ENCODE data around the gene CCDC60. TPM values are rescaled to one million over a fixed set of nuclear protein-coding genes. Genes with fewer than 3 reads are reported as not detected.
A peak's percentile ranks its signal among the peaks of the same experiment; 100 is the strongest.

CCDC60 gene
- total and polyA plus RNA-seq, 10 of the 15 experiments (the other 5 are each of a cell fraction or from before 2014, with no cell fraction given) = 0.19 TPM; not detected in 9

DNA sequence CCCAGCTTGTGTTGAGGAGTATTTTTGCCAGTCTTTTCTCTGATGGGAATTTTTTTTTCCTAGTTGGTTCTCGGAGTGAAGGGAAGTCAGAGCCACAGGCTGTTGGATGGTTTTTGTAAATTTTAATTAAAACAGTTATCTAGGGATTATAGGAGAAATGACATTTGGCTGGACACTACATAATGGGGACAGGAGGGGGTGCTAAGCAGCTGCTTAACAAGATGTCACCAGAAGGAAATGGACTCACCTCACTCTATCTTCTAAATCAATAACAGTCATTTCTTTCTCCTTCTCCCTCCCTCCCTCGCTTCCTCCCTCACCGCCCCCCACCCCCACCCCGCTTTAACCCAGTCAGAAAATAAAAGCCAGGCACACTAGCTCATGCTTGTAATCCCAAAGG, 165.7 kb downstream of the CCDC60 start:
- DNase-seq (ENCODE audit: low read depth, low spot score) (no peak), ATAC-seq (no peak), FAIRE-seq (no peak)
- ChIA-PET POLR2A (no interaction called here), SMC1A (ENCODE audit: uncharacterized antibody, unreplicated experiment) (interaction anchor here (0.5 kb wide), 1 partner anchor 1296 kb away, joined by 4 read pairs; no protein-coding TSS in a partner anchor), CTCF (no interaction called here), RAD21 (ENCODE audit: unreplicated experiment) (no interaction called here)
- Histone ChIP-seq H3K4me2 (ENCODE audit: control insufficient read depth, insufficient read depth) (no peak overlapping the region), H3K27me3 (replicated peaks in 1 of 2; ENCODE audit: control insufficient read depth in 2 of 2, insufficient read depth in 2 of 2, low read length in 1 of 2) (peaks cover 0 to 6% of the 10 kb centered on the region in 2 experiments; a peak in 1 of 4 replicates), H3K4me1 (ENCODE audit: control insufficient read depth, insufficient read depth, low read length) (no peaks in the 10 kb centered on the region), H3K4me3 (no peak overlapping the region), H4K20me1 (ENCODE audit: control insufficient read depth, insufficient read depth) (no peaks in the 10 kb centered on the region), H3K27ac (ENCODE audit: control insufficient read depth, insufficient read depth) (no peak overlapping the region), H3K36me3 (ENCODE audit: control insufficient read depth in 2 of 2, insufficient read depth in 2 of 2, low read length in 1 of 2) (no peaks in the 10 kb centered on the region), H3K9ac (ENCODE audit: control insufficient read depth, insufficient read depth, low read length) (no peak overlapping the region), H3K79me2 (ENCODE audit: control insufficient read depth, insufficient read depth, low read length) (no peaks in the 10 kb centered on the region), H3K9me3 (replicated peaks; ENCODE audit: control insufficient read depth, insufficient read depth, low read length) (no peaks in the 10 kb centered on the region), H2AFZ (ENCODE audit: control insufficient read depth, low read depth, low read length) (no peak overlapping the region)
- WGBS (ENCODE audit: insufficient coverage, insufficient replicate concordance, low lambda C conversion rate, missing lambda C conversion rate) = 0% methylated on average over 1 of the region's 4 CpGs
- intact Hi-C loops (cut with micrococcal nuclease; ENCODE audit: unreplicated experiment) (no loop called here), in situ Hi-C loops (cut with MboI) (no loop called here)
- no TSS peak for BruUV-seq (replicated peaks)
- TF ChIP-seq RAD51 (IDR thresholded peaks at IDR 0.05) (no peak), RBBP5 (conservative IDR thresholded peaks at IDR 0.05) (no peak), RAD21 (IDR thresholded peaks at IDR 0.05; ENCODE audit: insufficient read depth, low read depth, low read length) (0 out of 2 replicates have a peak, but pooled peaks have one; percentile 20)
- TF ChIP-seq, protein P1, sequence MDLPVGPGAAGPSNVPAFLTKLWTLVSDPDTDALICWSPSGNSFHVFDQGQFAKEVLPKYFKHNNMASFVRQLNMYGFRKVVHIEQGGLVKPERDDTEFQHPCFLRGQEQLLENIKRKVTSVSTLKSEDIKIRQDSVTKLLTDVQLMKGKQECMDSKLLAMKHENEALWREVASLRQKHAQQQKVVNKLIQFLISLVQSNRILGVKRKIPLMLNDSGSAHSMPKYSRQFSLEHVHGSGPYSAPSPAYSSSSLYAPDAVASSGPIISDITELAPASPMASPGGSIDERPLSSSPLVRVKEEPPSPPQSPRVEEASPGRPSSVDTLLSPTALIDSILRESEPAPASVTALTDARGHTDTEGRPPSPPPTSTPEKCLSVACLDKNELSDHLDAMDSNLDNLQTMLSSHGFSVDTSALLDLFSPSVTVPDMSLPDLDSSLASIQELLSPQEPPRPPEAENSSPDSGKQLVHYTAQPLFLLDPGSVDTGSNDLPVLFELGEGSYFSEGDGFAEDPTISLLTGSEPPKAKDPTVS (IDR thresholded peaks at IDR 0.05; ENCODE audit: low read depth, low read length) = no peak

GRCh38 chr12:119501052-119501451, 166.5 kb downstream of the CCDC60 start:
- no TSS peak for BruUV-seq (replicated peaks)
- WGBS (ENCODE audit: insufficient coverage, insufficient replicate concordance, low lambda C conversion rate, missing lambda C conversion rate) = 20% methylated on average over 2 of the region's 2 CpGs
- ChIA-PET RAD21 (ENCODE audit: unreplicated experiment) (no interaction called here), CTCF (no interaction called here), SMC1A (ENCODE audit: uncharacterized antibody, unreplicated experiment) (no interaction called here), POLR2A (no interaction called here)
- Histone ChIP-seq H3K27ac (ENCODE audit: control insufficient read depth, insufficient read depth) (no peak overlapping the region), H3K4me1 (ENCODE audit: control insufficient read depth, insufficient read depth, low read length) (no peaks in the 10 kb centered on the region), H3K9ac (ENCODE audit: control insufficient read depth, insufficient read depth, low read length) (no peak overlapping the region), H3K9me3 (replicated peaks; ENCODE audit: control insufficient read depth, insufficient read depth, low read length) (no peaks in the 10 kb centered on the region), H3K4me3 (no peak overlapping the region), H3K4me2 (ENCODE audit: control insufficient read depth, insufficient read depth) (no peak overlapping the region), H3K79me2 (ENCODE audit: control insufficient read depth, insufficient read depth, low read length) (no peaks in the 10 kb centered on the region), H2AFZ (ENCODE audit: control insufficient read depth, low read depth, low read length) (no peak overlapping the region), H4K20me1 (ENCODE audit: control insufficient read depth, insufficient read depth) (no peaks in the 10 kb centered on the region), H3K27me3 (replicated peaks in 1 of 2; ENCODE audit: control insufficient read depth in 2 of 2, insufficient read depth in 2 of 2, low read length in 1 of 2) (peaks cover 0 to 6% of the 10 kb centered on the region in 2 experiments; a peak in 1 of 4 replicates), H3K36me3 (ENCODE audit: control insufficient read depth in 2 of 2, insufficient read depth in 2 of 2, low read length in 1 of 2) (no peaks in the 10 kb centered on the region)
- ATAC-seq (no peak), FAIRE-seq (no peak), DNase-seq (ENCODE audit: low read depth, low spot score) (no peak)
- intact Hi-C loops (cut with micrococcal nuclease; ENCODE audit: unreplicated experiment) = no loop called here
- in situ Hi-C loops (cut with MboI) = no loop called here
- no peak for TF ChIP-seq YY1 (IDR thresholded peaks at IDR 0.05; ENCODE audit: low read depth, low read length)
- no peak for TF ChIP-seq SMAD1 (IDR thresholded peaks at IDR 0.05; ENCODE audit: low read depth, partially characterized antibody)
- TF ChIP-seq IKZF1 (conservative IDR thresholded peaks at IDR 0.05) = no peak
- no peak for TF ChIP-seq MEF2B (IDR thresholded peaks at IDR 0.05; ENCODE audit: partially characterized antibody, poor library complexity, severe bottlenecking)
- no peak for TF ChIP-seq GABPA (IDR thresholded peaks at IDR 0.05; ENCODE audit: low read depth)
- TF ChIP-seq ZZZ3 (IDR thresholded peaks at IDR 0.05; ENCODE audit: control insufficient read depth, insufficient read length, low read depth) = no peak
- TF ChIP-seq SUZ12 (IDR thresholded peaks at IDR 0.05; ENCODE audit: unreplicated experiment) = no peak
- no peak for TF ChIP-seq HCFC1 (IDR thresholded peaks at IDR 0.05; ENCODE audit: low read length)
- no peak for TF ChIP-seq SMC3 (IDR thresholded peaks at IDR 0.05; ENCODE audit: borderline replicate concordance, low read length)
- no peak for TF ChIP-seq BMI1 (IDR thresholded peaks at IDR 0.05; ENCODE audit: borderline replicate concordance)
- no peak for TF ChIP-seq RBBP5 (conservative IDR thresholded peaks at IDR 0.05)
- no peak for TF ChIP-seq PAX8 (IDR thresholded peaks at IDR 0.05)
- no peak for TF ChIP-seq MEF2A (IDR thresholded peaks at IDR 0.05; ENCODE audit: insufficient read depth, low read depth, low read length)
- no peak for TF ChIP-seq NR2F1 (conservative IDR thresholded peaks at IDR 0.05)
- no peak for TF ChIP-seq EED (IDR thresholded peaks at IDR 0.05; ENCODE audit: low read depth)

Measured in GM12878 (cell line).